K562 (cell line): ENCODE data around the gene NPPC.

Source experiments
- CHD4 ChIP-seq: fragments of 200-600 bp; sonication (generic); IDR thresholded peaks from 3 replicates; pipeline ENCODE4 v1.6.1; 2012; ENCODE audit warnings: low read depth, mild to moderate bottlenecking, mixed read lengths, low read length, inconsistent platforms; ENCODE audit not compliant: insufficient read depth, insufficient replicate concordance, poor library complexity, severe bottlenecking
- TF ChIP-seq, protein P1 (sequence below), 2 experiments: fragments of 450-650 bp; IDR thresholded peaks; 2 replicates each; pipeline ENCODE4 v1.6.1; 2018; ENCODE audit warnings: mild to moderate bottlenecking in 2 of 2, low read depth in 1 of 2; ENCODE audit not compliant: partially characterized antibody in 2 of 2
- TF ChIP-seq, protein P2 (sequence below): fragments of 450-650 bp; IDR thresholded peaks from 2 replicates; pipeline ENCODE4 v1.6.1; 2017; ENCODE audit warnings: mild to moderate bottlenecking, moderate library complexity

DNA sequence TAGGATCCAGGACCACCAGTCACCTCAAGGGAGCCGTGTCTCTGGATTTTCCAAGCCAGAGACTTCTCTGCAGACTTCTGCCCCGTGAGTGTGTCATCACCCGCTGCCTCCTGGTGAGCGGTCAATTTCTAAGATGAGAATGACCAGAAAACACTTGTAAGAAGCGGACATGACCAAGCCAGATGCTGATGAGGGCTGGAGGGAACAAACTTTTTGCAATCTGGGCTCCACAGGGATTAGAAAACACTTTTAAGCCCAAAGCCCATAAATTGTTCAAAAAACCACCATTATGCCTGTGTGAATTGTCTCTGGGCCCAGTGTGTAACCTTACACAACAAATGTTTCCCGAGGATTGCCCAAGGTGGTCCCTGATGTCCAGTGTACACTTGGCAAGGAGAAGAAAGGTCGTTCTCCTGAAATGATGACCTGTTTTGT is 5.3 kb upstream of the NPPC start:
- no peak for TF ChIP-seq CHD4
- TF ChIP-seq, protein P1, sequence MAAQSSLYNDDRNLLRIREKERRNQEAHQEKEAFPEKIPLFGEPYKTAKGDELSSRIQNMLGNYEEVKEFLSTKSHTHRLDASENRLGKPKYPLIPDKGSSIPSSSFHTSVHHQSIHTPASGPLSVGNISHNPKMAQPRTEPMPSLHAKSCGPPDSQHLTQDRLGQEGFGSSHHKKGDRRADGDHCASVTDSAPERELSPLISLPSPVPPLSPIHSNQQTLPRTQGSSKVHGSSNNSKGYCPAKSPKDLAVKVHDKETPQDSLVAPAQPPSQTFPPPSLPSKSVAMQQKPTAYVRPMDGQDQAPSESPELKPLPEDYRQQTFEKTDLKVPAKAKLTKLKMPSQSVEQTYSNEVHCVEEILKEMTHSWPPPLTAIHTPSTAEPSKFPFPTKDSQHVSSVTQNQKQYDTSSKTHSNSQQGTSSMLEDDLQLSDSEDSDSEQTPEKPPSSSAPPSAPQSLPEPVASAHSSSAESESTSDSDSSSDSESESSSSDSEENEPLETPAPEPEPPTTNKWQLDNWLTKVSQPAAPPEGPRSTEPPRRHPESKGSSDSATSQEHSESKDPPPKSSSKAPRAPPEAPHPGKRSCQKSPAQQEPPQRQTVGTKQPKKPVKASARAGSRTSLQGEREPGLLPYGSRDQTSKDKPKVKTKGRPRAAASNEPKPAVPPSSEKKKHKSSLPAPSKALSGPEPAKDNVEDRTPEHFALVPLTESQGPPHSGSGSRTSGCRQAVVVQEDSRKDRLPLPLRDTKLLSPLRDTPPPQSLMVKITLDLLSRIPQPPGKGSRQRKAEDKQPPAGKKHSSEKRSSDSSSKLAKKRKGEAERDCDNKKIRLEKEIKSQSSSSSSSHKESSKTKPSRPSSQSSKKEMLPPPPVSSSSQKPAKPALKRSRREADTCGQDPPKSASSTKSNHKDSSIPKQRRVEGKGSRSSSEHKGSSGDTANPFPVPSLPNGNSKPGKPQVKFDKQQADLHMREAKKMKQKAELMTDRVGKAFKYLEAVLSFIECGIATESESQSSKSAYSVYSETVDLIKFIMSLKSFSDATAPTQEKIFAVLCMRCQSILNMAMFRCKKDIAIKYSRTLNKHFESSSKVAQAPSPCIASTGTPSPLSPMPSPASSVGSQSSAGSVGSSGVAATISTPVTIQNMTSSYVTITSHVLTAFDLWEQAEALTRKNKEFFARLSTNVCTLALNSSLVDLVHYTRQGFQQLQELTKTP (IDR thresholded peaks at IDR 0.05; ENCODE audit: low read depth in 1 of 2, partially characterized antibody in 2 of 2): no peak
- TF ChIP-seq, protein P2, sequence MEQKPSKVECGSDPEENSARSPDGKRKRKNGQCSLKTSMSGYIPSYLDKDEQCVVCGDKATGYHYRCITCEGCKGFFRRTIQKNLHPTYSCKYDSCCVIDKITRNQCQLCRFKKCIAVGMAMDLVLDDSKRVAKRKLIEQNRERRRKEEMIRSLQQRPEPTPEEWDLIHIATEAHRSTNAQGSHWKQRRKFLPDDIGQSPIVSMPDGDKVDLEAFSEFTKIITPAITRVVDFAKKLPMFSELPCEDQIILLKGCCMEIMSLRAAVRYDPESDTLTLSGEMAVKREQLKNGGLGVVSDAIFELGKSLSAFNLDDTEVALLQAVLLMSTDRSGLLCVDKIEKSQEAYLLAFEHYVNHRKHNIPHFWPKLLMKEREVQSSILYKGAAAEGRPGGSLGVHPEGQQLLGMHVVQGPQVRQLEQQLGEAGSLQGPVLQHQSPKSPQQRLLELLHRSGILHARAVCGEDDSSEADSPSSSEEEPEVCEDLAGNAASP: no peak
